Measurements from ENCODE around the gene ARFRP1.

The ARFRP1 gene

GRCh38 chr20:63707558-63708300, at the start of gene ARFRP1, which contains the start of gene ZGPAT:
Gene ARFRP1, minus strand, starts transcription at chr20:63707976. Its CDS starts 885 bp downstream, at chr20:63707091.
Gene ZGPAT, plus strand, starts transcription at chr20:63708039. Its CDS starts 542 bp downstream, at chr20:63708581.
- peak; percentile 74 to 81 (median 76) for DNase-seq (ENCODE audit: low read depth in 3 of 3)

DNA sequence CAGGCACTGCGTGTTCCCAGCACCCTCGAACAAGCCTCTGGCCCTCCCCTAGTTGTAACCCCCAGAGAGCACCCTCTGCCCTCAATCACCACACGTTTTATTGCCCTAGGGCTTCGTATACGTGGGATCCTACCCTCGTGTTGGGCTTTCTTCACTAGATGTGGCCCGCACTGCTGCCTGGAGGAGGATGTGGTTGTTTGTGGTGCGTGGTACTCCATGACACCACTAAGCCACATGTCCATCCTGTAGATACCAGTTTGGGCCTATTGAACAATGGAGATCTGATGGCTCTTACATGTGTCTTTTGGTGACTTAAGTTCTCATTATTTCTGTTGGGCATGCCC, 48.8 kb upstream of the ARFRP1 start:
- no peak for DNase-seq (ENCODE audit: low read depth in 3 of 3)

GRCh38 chr20:63755933-63756647, 48.3 kb upstream of the ARFRP1 start:
- no peak for DNase-seq (ENCODE audit: low read depth in 3 of 3)

DNA sequence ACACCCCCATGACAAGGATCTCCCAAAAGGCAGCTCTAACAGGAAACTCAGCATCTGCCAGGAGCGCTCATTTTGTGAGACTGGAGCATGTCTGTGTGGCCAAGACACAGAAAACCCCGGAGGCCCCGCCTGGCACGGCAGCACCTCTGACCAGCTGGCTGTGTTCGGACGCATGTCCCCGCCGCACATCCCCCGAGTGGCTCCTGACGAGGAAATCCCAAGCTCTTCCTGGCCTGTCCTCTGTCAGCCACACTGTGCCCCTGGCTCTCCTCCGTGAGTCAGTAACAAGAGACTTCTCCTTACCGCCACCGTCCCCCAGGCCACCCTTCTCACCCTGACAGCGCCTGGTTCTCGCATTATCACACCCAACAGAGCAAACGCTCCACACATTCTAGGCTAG, 46.2 kb upstream of the ARFRP1 start:
- no peak for DNase-seq (ENCODE audit: low read depth in 3 of 3)

DNA sequence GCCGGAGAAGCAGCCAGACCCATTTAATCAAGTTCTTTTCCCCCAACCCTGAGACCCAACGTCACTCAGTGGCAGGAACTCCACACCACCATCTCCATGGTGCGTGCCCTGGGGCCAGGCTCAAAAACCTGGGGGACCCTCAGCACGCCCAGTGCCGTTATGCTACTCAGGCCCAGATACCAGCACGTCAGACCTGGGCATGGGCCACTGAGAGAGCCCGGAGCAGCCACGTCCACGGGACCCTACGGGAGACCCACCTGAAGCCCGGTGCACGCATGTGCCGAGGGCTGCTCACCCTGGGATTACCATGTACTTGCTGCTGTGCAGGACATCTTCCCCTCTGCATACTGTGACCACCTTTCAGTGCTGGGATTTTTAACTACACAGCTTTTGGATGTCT, 45.6 kb upstream of the ARFRP1 start:
- no peak for DNase-seq (ENCODE audit: low read depth in 3 of 3)

GRCh38 chr20:63752411-63753101, 44.8 kb upstream of the ARFRP1 start:
- DNase-seq (ENCODE audit: low read depth in 3 of 3), result no peak

DNA sequence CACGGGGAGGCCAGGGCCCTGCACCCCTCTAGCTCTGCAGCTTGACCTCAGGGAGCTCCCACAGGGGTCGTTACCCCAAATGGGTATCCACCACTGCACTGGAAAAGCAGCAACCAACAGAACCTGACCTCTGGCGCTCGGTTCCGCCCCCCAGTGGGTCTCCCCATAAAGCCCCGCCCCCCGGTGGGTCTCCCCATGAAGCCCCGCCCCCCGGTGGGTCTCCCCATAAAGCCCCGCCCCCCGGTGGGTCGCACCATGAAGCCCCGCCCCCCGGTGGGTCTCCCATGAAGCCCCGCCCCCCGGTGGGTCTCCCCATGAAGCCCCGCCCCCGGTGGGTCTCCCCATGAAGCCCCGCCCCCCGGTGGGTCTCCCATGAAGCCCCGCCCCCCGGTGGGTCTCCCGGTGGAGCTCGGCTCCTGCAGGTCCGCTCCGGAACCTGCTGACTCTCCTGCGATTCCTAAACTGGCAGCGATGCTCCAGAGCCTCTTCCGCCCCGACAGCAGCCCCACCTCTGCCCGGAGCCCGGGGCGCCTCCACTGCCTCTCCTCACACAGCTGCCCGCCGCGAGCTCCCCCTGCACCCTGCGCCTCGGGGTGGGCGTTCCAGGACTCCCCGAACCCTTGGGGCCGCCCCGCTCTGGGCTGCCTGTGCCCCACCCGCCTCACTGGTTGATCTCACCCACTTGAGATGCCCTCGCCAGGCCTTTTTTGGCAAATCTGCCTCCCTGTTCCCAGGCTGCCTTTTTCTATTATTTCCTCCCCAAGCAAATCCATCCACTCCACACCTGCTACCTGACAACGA, 43.9 kb upstream of the ARFRP1 start:
- DNase-seq (ENCODE audit: low read depth in 3 of 3), result no peak

DNA sequence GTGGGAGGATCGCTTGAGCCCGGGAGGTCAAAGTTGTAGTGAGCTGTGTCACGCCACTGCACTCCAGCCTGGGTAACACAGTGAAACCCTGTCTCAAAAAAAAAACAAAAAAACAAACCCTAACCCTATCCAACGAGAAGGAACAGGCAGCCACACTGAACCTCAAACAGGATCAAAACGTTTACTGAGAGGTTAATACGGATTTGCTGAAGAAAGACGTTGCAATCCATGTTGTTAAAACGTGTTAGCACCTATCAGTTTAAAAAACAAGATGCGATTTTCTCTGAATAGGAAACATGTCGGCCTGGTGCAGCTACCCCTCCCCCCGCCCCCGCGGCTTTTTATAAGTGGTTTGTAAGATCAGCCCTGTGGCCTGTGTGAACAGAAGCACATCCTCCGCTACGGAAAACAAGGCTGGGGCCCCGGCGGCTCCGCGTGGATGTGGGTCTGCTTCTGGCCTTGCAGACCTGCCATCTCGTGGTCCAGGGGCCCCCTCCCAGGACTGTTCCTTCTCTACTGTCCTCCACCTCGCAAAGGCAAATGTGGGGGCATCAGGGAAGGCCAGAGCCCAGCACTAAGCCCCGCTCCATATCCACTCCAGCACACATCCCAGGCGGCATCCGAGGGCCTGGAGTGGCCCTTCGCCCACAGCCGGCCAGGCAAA, 43.2 kb upstream of the ARFRP1 start:
- no peak for DNase-seq (ENCODE audit: low read depth in 3 of 3)

- no peak for DNase-seq (ENCODE audit: low read depth in 3 of 3)
Measured at GRCh38 chr20:63749597-63750508, 42.1 kb upstream of the ARFRP1 start.

DNA sequence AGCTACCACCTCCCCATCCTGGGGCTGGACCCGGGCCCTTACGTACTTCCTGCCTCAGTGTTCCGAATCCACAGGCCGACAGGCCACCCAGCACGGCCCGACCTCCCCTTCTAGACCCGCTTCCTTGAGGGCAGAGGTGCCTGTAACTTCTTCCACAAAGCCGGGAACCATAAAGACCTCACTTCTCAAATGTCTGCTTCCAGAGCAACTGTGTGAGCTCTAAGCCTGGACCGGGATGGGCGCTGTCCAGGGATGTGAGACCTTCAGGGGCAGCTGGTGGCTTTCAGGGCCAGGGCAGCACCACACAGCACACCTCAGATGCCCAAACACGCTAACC, 41.1 kb upstream of the ARFRP1 start:
- DNase-seq (ENCODE audit: low read depth in 3 of 3), result no peak

DNA sequence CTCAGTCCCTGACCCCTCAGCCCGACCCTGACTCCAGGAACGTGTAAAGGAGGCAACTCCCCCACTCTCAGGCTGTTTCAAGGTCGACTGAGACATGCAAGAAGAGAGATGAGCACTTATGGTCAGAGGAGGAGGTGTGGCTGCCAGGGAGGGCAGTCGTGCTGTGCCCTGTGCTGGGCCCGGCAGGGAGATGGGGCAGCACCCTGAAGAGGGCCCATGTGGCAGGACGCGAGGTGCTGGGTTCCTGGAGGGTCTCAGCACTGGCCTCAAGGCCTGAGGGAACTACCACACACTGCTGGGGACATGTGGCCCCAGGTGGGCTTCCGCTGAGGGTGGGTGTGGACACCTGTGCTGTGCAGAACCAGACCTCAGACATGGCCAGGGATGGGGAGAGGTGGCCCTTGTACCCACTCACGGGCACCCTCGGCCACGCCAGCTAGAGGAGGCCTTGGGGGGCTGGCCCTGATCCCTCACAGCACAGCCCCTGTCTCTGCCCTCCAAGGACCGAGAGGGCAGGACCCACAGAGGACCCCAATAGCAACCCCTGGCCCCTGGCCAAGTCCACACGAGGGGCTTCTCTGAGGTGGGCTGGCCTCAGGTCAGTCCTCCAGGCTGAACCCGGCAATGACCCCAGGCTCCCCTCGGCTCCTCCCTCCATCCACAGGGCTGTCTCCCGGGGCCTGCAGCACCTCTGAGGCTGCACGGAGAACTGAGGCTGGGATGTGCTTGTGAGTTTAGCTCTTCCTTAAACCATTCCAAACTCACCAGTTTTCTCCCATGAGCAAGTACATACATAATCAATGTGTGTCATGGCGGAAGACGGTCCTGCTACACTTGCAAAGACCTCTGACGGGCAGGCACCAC, 40.5 kb upstream of the ARFRP1 start:
- DNase-seq (ENCODE audit: low read depth in 3 of 3), result no peak

DNA sequence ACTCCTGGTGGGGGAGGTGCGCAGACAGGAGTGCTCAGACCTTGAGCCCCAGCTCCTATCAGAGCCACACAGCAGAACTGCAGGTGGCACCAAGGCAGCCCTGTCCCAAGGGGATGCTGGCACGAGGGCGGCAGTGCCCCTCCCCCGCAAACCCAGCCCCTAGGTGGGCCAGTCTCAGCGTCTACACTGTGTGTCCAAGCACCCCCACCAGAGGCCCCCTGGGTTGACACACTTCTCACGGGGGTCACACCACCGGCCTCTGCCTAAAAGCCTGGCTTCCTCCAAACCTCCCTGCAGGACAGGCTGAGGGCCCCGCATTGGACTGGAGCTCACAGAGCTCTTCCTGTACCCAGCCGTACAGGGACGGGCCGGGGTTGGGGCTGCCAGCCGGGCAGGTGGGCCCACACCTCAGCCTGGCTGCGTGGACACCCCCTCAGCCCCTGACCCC, 39.9 kb upstream of the ARFRP1 start:
- no peak for DNase-seq (ENCODE audit: low read depth in 3 of 3)

DNA sequence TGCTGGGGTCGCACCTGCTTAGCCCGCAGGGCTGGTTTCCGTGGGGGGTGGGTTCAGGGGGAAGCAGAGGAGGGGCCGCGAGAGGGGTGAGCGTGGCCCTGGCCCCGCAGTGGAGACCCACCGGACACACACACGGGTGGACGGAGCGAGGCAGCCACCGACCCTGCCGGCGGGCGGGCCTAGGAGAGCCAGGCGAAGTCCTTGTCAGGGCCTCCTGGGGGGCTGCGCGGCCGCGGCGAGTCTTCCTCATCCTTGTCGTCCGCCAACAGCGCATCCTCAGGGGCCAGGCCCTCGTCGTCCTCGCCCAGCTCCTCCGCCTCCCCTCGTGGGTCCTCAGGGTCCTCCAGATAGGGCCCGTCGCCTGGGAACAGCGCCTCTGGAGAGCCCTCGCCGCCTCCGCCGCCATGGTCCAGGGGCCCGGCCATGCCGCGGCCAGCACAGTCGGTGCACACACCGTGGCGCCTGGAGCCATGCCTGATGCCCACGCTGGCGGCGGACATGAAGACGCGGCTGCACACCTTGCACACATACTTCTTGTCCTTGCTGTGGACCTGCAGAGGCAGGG, 39.1 kb upstream of the ARFRP1 start:
- DNase-seq (ENCODE audit: low read depth in 3 of 3), result no peak

- DNase-seq (ENCODE audit: low read depth in 3 of 3), result no peak
Measured at GRCh38 chr20:63745961-63746731, 38.4 kb upstream of the ARFRP1 start.

DNA sequence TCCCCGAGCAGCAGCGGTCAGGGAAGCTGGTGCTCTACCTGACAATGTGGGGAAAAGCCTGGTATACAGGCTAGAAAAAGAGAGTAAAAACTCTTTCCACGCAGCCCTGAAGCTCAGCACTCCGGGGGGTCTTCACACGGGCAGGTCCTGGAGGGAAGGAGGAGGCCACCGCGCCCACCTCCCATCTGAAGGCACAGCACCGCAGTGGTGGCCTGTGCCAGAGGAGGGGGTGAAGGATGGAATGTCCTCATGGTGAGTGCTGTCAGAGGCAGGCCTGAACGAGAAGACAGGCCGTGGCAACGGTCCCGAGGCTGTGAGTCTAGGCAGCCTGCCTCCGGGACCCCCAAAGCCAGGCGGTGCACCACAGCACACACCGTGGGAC, 37.6 kb upstream of the ARFRP1 start:
- DNase-seq (ENCODE audit: low read depth in 3 of 3), result no peak

- no peak for DNase-seq (ENCODE audit: low read depth in 3 of 3)
Measured at GRCh38 chr20:63744574-63745423, 37.0 kb upstream of the ARFRP1 start.

DNA sequence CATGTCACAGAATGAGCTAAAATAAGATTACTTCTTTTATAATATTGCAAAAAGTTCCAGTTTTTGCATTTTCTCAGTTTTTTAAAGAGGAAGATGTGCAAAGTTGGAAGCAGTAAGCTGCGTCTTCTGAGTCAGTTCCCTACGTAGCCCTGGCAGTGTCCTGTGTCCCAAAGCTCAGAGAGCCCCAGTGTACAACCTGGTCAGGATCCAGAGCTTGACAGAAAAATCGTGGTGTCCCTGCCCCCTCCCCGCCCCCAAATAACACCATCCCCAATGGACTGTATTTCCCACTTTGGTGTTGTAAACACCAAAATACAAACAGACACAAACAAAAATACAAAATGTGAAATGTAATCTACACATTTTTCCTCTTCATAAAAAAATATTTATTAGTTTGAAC, 36.4 kb upstream of the ARFRP1 start:
- DNase-seq (ENCODE audit: low read depth in 3 of 3), result no peak

All from stimulated activated CD4-positive, alpha-beta T cell treated with anti-CD3 and anti-CD28 coated beads, TNF-alpha, amount 100 ng/mL, for 4 hours (primary cell).